CD14-positive monocyte (primary cell): ENCODE measurements around the gene S100A10. TPM values are rescaled to one million over a fixed set of nuclear protein-coding genes. Genes with fewer than 3 reads are reported as not detected.

Source experiments
- DNase-seq, 3 donors: peaks; one replicate each; pipeline ENCODE4 v3.0.0-alpha.2; 2011 to 2022
- H2AFZ ChIP-seq: 2 replicates; pipeline ENCODE4 v1.6.0; 2012; ENCODE audit warnings: mild to moderate bottlenecking, low read depth, low read length, inconsistent platforms; ENCODE audit not compliant: insufficient read depth, poor library complexity, severe bottlenecking
- H3K27ac ChIP-seq, 2 donors: 1 replicate in 1 of 2; 2 replicates in 1 of 2; pipeline ENCODE4 v1.5.1; 2012 to 2013; ENCODE audit warnings: low read length in 2 of 2, control low read depth in 1 of 2, inconsistent platforms in 1 of 2, low read depth in 1 of 2, mild to moderate bottlenecking in 1 of 2
- H3K27me3 ChIP-seq, 2 donors: one replicate each; pipeline versions ENCODE4 v1.6.0 to v1.6.1; 2011 to 2013; ENCODE audit warnings: low read length in 2 of 2; ENCODE audit not compliant: control insufficient read depth in 2 of 2, insufficient read depth in 2 of 2
- H3K36me3 ChIP-seq, 2 donors: replicated peaks in 1 of 2; 1 replicate in 1 of 2; 2 replicates in 1 of 2; pipeline versions ENCODE4 v1.5.1 to v1.6.1; 2012 to 2013; ENCODE audit warnings: low read length in 2 of 2, control low read depth in 1 of 2, inconsistent platforms in 1 of 2, mild to moderate bottlenecking in 1 of 2; ENCODE audit not compliant: insufficient read depth in 2 of 2, control insufficient read depth in 1 of 2
- H3K4me1 ChIP-seq, 2 donors: 1 replicate in 1 of 2; 2 replicates in 1 of 2; pipeline versions ENCODE4 v1.5.1 to v1.6.1; 2012 to 2013; ENCODE audit warnings: low read length in 2 of 2, control low read depth in 1 of 2, inconsistent platforms in 1 of 2, mild to moderate bottlenecking in 1 of 2, moderate library complexity in 1 of 2; ENCODE audit not compliant: insufficient read depth in 2 of 2, control insufficient read depth in 1 of 2
- H3K4me2 ChIP-seq: replicated peaks from 2 replicates; pipeline ENCODE3; 2012; ENCODE audit warnings: low read length, moderate library complexity, mild to moderate bottlenecking; ENCODE audit not compliant: poor library complexity, severe bottlenecking; ENCODE audit errors: extremely low read depth
- H3K4me3 ChIP-seq, 3 experiments: fragments of 200-600 bp in 1 of 3; sonication (generic) in 1 of 3; replicated peaks in 1 of 3; 1 replicate in 2 of 3; 2 replicates in 1 of 3; pipeline ENCODE4 v1.5.1; 2011 to 2013; ENCODE audit warnings: low read length in 3 of 3, mild to moderate bottlenecking in 3 of 3, control low read depth in 2 of 3, low read depth in 2 of 3, inconsistent platforms in 1 of 3, moderate library complexity in 1 of 3
- H3K79me2 ChIP-seq: 2 replicates; pipeline ENCODE4 v1.6.0; 2012; ENCODE audit warnings: mild to moderate bottlenecking, control low read depth, inconsistent platforms, low read length, moderate library complexity; ENCODE audit not compliant: insufficient read depth
- H3K9ac ChIP-seq: 2 replicates; pipeline ENCODE4 v1.6.0; 2017; ENCODE audit warnings: low read length, mild to moderate bottlenecking; ENCODE audit not compliant: insufficient read depth, poor library complexity, severe bottlenecking
- H3K9me3 ChIP-seq, 2 donors: replicated peaks in 1 of 2; 1 replicate in 1 of 2; 2 replicates in 1 of 2; pipeline versions ENCODE4 v1.5.1 to v1.6.1; 2012 to 2013; ENCODE audit warnings: low read length in 2 of 2, control low read depth in 1 of 2; ENCODE audit not compliant: control insufficient read depth in 1 of 2, insufficient read depth in 1 of 2
- H4K20me1 ChIP-seq: 2 replicates; pipeline ENCODE4 v1.6.0; 2012; ENCODE audit warnings: mild to moderate bottlenecking, low read length, control low read depth, moderate library complexity; ENCODE audit not compliant: insufficient read depth
- H3K27ac Mint-ChIP-seq, 7 donors: one replicate each; pipeline ENCODE4 v1.8.0; 2020; ENCODE audit warnings: mild to moderate bottlenecking in 7 of 7, mixed read lengths in 7 of 7, moderate library complexity in 6 of 7, inconsistent platforms in 2 of 7
- H3K27me3 Mint-ChIP-seq, 3 donors: one replicate each; pipeline ENCODE4 v1.8.0; 2021 to 2022; ENCODE audit warnings: low read depth in 3 of 3, mild to moderate bottlenecking in 3 of 3, mixed read lengths in 3 of 3, moderate library complexity in 3 of 3, inconsistent platforms in 1 of 3
- H3K36me3 Mint-ChIP-seq, 2 donors: one replicate each; pipeline ENCODE4 v1.8.0; 2020; ENCODE audit warnings: mixed read lengths in 2 of 2, inconsistent platforms in 1 of 2, mild to moderate bottlenecking in 1 of 2
- H3K4me1 Mint-ChIP-seq: one replicate; pipeline ENCODE4 v1.8.0; 2020; ENCODE audit warnings: mild to moderate bottlenecking, mixed read lengths
- H3K4me3 Mint-ChIP-seq, 2 donors: one replicate each; pipeline ENCODE4 v1.8.0; 2020; ENCODE audit warnings: mild to moderate bottlenecking in 2 of 2, mixed read lengths in 2 of 2, moderate library complexity in 1 of 2
- H3K9me3 Mint-ChIP-seq, 7 donors: one replicate each; pipeline ENCODE4 v1.8.0; 2020 to 2022; ENCODE audit warnings: mixed read lengths in 7 of 7, mild to moderate bottlenecking in 6 of 7, moderate library complexity in 6 of 7, inconsistent platforms in 2 of 7
- CTCF ChIP-seq: fragments of 200-600 bp; IDR thresholded peaks from one replicate; pipeline ENCODE4 v1.8.0; 2022; ENCODE audit warnings: antibody characterized with exemption, mild to moderate bottlenecking
- WGBS: methylation state at CpG from one replicate; pipeline ENCODE4 v1.1.5; 2013; ENCODE audit warnings: missing lambda C conversion rate; ENCODE audit not compliant: insufficient coverage; 5-methylcytosine and 5-hydroxymethylcytosine counted together
- intact Hi-C, 2 donors: fragments of 100-400 bp; cut with micrococcal nuclease; formaldehyde crosslinking; loops; one replicate each; pipeline versions ENCODE4 v1.15.0 to v1.15.1; 2023
- polyA plus RNA-seq, 3 donors: library from polyadenylated mRNA; depleted of rRNA in 1 of 3; unstranded in 2 of 3; stranded (reverse) in 1 of 3; fragments of 300-500 nt in 2 of 3; fragments of >200 nt in 1 of 3; fragmentation: Illumina TruSeq in 2 of 3; gene quantifications; 1 replicate in 2 of 3; 2 replicates in 1 of 3; pipeline ENCODE4 v1.2.3, GENCODE V29; 2012 to 2021

S100A10 gene
- polyA plus RNA-seq, 3 donors = 422 to 2,138 (median 2,129) TPM

DNA sequence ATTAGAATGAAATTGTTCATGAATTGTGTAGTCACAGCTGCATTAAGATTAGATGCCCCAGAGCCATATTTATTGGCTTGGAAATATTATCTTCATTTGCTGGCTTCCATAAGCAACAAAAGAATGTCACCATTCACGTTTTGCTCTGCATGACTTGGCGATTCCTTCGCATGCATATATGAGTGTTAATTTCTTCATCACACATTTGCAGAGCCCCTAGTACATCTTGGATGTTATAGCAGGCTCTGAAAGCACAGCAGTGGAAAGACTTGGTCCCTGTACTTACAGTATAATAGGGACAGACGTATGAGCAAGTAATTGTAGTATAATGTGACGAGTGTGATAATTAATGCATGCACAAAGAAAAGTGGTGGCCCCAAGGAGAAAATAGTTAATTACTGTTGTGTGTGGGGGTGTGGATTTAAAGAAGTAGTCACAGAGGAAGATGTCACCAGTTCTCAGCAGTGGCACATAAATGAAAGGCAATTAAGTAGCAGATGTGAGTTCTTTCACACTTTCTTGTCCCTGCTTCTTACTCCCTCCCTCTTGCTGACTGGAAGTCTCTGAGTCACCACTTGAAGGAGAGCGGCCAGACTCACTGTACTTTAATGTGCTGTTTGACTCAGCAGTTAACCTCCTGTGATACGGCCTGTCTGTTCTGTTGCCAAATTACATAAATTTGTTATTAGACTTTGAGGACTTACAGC is 21.0 kb downstream of the S100A10 start:
- Histone ChIP-seq H3K79me2 (no peaks in the 10 kb centered on the region), H3K9me3 (no peaks in the 10 kb centered on the region), H3K4me1 (peaks cover 36 to 38% of the 10 kb centered on the region in 2 donors), H3K4me2 (peak overlapping the region; percentile 2), H3K4me3 (no peak overlapping the region), H3K27ac (peak overlapping the region in 1 of 2 donors; percentile 61), H3K27me3 (no peaks in the 10 kb centered on the region), H3K9ac (no peak overlapping the region), H2AFZ (no peak overlapping the region), H4K20me1 (no peaks in the 10 kb centered on the region), H3K36me3 (no peaks in the 10 kb centered on the region)
- Mint-ChIP-seq H3K4me1 (peaks cover 33% of the 10 kb centered on the region), H3K9me3 (no peaks in the 10 kb centered on the region), H3K27ac (peak overlapping the region; percentile 42 to 86 (median 53)), H3K27me3 (peaks cover 6 to 10% (median 6%) of the 10 kb centered on the region in 3 donors), H3K4me3 (peak overlapping the region in 1 of 2 donors; percentile 26), H3K36me3 (peaks cover 4% of the 10 kb centered on the region in 2 donors)
- DNase-seq = peak; percentile 71 to 83 (median 82)
- TF ChIP-seq CTCF = no peak
- 33% methylated on average over 5 of the region's 7 CpGs for WGBS
- intact Hi-C loops = no loop called here

- no peak for TF ChIP-seq CTCF
- no peak overlapping the region for H2AFZ ChIP-seq
- Mint-ChIP-seq H3K4me3 (no peak overlapping the region), H3K27ac (no peak overlapping the region), H3K27me3 (peaks cover 3 to 5% (median 4%) of the 10 kb centered on the region in 3 donors), H3K4me1 (peaks cover 37% of the 10 kb centered on the region), H3K9me3 (no peaks in the 10 kb centered on the region), H3K36me3 (peaks cover 0 to 2% of the 10 kb centered on the region in 2 donors)
- 100% methylated on average over 1 of the region's 4 CpGs for WGBS
- no peaks in the 10 kb centered on the region for H4K20me1 ChIP-seq
- H3K9me3 ChIP-seq = no peaks in the 10 kb centered on the region
- H3K4me2 ChIP-seq = no peak overlapping the region
- no peak overlapping the region for H3K27ac ChIP-seq
- H3K4me3 ChIP-seq = no peak overlapping the region
- intact Hi-C loops = no loop called here
- no peaks in the 10 kb centered on the region for H3K36me3 ChIP-seq
- DNase-seq = no peak
- H3K27me3 ChIP-seq = peaks cover 0 to under 1% of the 10 kb centered on the region in 2 donors
- H3K79me2 ChIP-seq = no peaks in the 10 kb centered on the region
- H3K4me1 ChIP-seq = peaks cover 36 to 40% of the 10 kb centered on the region in 2 donors
- H3K9ac ChIP-seq = no peak overlapping the region
Measured at GRCh38 chr1:151970626-151971025, 23.0 kb downstream of the S100A10 start.
